Mucosa of rectum (tissue), 2 donors: ENCODE results near the gene NR6A1.
A peak's percentile ranks its signal among the peaks of the same experiment; 100 is the strongest.

Experiments
- H3K27ac ChIP-seq, 2 donors: one replicate each; pipeline ENCODE4 v1.7.0; 2013; ENCODE audit warnings: inconsistent platforms in 2 of 2, low read depth in 2 of 2, low read length in 2 of 2
- H3K27me3 ChIP-seq, 2 donors: one replicate each; pipeline ENCODE4 v1.7.0; 2013; ENCODE audit warnings: low read length in 2 of 2; ENCODE audit not compliant: control insufficient read depth in 2 of 2, insufficient read depth in 2 of 2
- H3K36me3 ChIP-seq, 2 donors: one replicate each; pipeline ENCODE4 v1.7.0; 2013; ENCODE audit warnings: low read length in 2 of 2; ENCODE audit not compliant: control insufficient read depth in 2 of 2, insufficient read depth in 2 of 2
- H3K4me1 ChIP-seq, 2 donors: one replicate each; pipeline ENCODE4 v1.7.0; 2013; ENCODE audit warnings: low read length in 2 of 2, mild to moderate bottlenecking in 1 of 2; ENCODE audit not compliant: control insufficient read depth in 2 of 2, insufficient read depth in 2 of 2
- H3K4me3 ChIP-seq, 2 donors: one replicate each; pipeline ENCODE4 v1.7.0; 2013; ENCODE audit warnings: low read length in 2 of 2
- H3K9ac ChIP-seq, 2 donors: one replicate each; pipeline ENCODE4 v1.7.0; 2013; ENCODE audit warnings: low read length in 2 of 2, low read depth in 1 of 2, mild to moderate bottlenecking in 1 of 2
- H3K9me3 ChIP-seq, 2 donors: one replicate each; pipeline ENCODE4 v1.7.0; 2013; ENCODE audit warnings: low read length in 2 of 2; ENCODE audit not compliant: control insufficient read depth in 2 of 2
- donor health status: healthy.
- donor health status: Normal muscosa, but diverticular disease.

The NR6A1 gene

DNA sequence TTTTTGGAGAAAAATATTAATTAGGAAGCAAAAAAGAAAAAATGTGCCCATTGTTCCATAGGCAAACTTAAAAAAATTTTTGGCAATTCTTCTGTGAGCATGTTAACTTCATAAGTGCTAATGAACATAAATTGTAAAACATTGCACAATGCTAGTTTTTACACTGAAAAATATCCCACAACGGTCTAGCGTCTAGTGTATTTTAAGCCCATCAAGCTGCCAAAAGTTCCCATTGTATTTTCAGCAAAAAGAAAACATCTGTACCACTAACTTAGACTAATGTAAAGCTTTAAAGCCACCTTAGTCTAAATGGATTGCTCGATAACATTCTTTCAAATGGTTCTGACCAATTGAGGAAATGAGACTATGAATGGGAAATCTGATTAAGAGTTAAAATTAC, 2.8 kb downstream of the NR6A1 start:
- Histone ChIP-seq H3K4me1 (peaks cover 2 to 11% of the 10 kb centered on the region in 2 donors), H3K27ac (no peak overlapping the region), H3K4me3 (peak overlapping the region in 1 of 2 donors; percentile 13), H3K36me3 (no peaks in the 10 kb centered on the region), H3K9ac (no peak overlapping the region), H3K9me3 (no peaks in the 10 kb centered on the region), H3K27me3 (peaks cover 0 to 5% of the 10 kb centered on the region in 2 donors)

DNA sequence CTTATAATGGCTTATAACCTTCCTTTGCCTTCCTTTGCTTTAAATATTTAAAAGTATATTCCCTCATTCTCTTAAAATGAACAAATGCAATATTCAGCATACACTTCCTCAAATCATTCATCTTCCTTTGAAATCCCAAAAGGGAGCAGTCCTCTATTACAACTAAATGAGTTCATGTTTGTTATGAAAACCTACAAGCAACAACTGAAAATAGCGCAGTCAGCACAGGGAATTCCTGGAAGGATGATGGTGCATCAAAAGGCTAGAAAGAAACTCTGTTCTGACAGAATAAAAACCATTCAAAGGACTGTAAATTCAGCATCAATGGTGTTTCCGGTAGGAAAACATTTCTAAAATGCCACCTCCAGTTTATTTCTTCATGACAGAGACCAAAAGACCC, 3.3 kb downstream of the NR6A1 start:
- no peak overlapping the region for H3K9ac ChIP-seq
- peak overlapping the region in 1 of 2 donors; percentile 48 for H3K4me3 ChIP-seq
- peaks cover 2 to 11% of the 10 kb centered on the region in 2 donors for H3K4me1 ChIP-seq
- no peaks in the 10 kb centered on the region for H3K36me3 ChIP-seq
- H3K27ac ChIP-seq = no peak overlapping the region
- peaks cover 0 to 5% of the 10 kb centered on the region in 2 donors for H3K27me3 ChIP-seq
- no peaks in the 10 kb centered on the region for H3K9me3 ChIP-seq

DNA sequence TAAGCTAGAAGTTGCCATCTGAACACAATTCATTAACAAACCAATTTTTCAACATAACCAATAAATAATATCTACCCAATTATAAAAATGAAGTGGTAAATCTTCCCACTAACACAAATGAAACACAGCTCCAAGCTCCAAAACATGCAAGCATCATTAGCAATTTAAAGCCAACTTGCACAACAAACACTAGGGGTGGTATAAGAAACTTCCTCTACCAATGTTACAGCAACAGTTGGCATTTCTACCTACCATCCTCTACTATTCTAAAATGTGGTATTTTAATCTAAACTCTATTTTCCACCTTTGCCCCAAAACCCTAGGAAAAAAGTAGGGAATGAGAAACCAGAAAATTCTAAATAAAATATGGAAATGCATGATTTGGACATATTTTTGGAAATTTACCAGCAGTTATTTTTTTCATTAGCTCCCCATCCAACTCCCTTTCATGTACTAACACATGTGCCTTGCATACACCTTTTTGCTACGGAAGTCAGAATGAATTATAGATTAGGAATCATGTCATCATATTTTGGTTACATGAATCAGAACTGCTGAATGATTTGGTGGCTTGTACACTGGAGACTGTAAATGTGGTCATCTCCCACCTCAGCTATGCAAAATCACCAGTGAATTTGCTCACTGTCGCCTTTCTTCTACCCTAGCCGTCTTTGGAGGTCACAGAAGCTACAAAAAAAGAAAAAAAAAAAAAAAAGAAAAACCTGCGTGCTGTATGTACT, 4.1 kb downstream of the NR6A1 start:
- Histone ChIP-seq H3K9ac (no peak overlapping the region), H3K9me3 (no peaks in the 10 kb centered on the region), H3K27me3 (peaks cover 0 to 5% of the 10 kb centered on the region in 2 donors), H3K27ac (no peak overlapping the region), H3K4me1 (peaks cover 0 to 11% of the 10 kb centered on the region in 2 donors), H3K4me3 (no peak overlapping the region), H3K36me3 (no peaks in the 10 kb centered on the region)

DNA sequence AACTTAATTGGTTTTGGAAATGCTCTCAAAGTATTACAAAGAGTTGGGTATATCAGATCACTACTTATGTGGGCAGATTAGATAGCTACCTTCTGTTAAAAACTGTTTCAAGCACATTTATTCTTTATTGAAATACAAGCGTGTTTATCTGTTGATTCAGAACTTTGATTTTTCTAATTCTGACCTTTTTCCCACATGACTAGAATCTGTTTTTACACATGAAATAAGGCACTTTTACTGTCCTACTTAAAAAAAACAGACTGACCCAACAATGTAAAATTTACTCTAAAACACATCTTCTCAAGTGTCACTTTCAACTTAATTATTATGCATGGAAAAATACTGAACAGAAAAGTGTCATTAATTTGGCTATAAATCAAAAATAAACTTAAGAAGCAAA, 4.8 kb downstream of the NR6A1 start:
- peaks cover 0 to 5% of the 10 kb centered on the region in 2 donors for H3K27me3 ChIP-seq
- no peak overlapping the region for H3K27ac ChIP-seq
- H3K36me3 ChIP-seq = no peaks in the 10 kb centered on the region
- H3K4me3 ChIP-seq = no peak overlapping the region
- H3K9me3 ChIP-seq = no peaks in the 10 kb centered on the region
- H3K4me1 ChIP-seq = peaks cover 0 to 7% of the 10 kb centered on the region in 2 donors
- no peak overlapping the region for H3K9ac ChIP-seq

DNA sequence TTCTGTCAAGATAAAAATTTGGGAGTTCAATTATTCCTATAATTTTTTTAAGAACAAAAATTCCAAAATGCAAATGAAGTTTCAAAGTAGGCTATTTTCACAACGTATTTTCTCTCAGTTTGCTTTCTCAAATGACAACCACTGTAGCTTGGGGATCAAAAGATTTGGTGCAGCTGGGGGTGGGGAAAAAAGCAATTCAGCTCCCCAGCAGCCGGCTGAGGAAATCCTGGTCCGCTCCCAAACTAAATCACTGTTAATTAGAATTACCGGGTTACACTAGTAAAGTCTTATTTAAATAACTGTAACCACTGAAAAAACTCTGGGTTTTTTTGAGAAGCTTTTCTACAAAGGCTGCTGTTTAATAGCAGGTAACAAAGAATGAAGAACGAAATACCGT, 5.7 kb downstream of the NR6A1 start:
- Histone ChIP-seq H3K9me3 (no peaks in the 10 kb centered on the region), H3K36me3 (no peaks in the 10 kb centered on the region), H3K27ac (no peak overlapping the region), H3K4me1 (peaks cover 0 to 7% of the 10 kb centered on the region in 2 donors), H3K9ac (no peak overlapping the region), H3K4me3 (no peak overlapping the region), H3K27me3 (peaks cover 0 to 5% of the 10 kb centered on the region in 2 donors)

DNA sequence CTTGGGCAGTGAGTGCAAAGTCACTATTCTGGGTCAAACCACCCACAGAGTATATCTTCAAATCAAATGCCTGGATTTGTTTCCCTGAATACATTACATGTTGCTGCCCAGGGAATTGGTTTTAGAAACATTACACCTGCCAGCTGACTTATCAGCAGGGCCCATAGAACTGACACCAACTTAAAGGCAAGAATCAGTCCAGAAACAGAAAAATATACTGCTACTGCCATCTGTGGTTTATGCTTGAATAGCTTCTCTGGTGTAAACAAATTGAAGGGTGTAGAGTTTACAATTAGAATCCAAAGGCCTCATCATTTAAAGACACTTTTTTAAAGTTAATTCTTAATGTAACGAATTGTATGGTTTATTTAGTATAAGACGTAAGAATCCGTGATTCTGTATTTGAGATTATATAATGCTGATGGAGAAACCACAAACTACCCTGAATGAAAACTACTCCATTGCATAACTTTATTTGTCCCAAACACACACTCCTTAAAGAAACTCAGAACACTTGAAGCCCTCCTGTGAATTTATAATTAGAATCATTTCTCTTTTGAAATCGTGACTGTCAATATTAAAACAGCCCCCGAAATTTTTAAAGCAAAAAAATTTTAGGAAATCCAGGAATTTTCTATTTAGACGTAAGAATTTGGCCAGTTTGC, 6.2 kb downstream of the NR6A1 start:
- Histone ChIP-seq H3K9ac (no peak overlapping the region), H3K27ac (no peak overlapping the region), H3K4me1 (peaks cover 0 to 7% of the 10 kb centered on the region in 2 donors), H3K9me3 (no peaks in the 10 kb centered on the region), H3K36me3 (no peaks in the 10 kb centered on the region), H3K4me3 (no peak overlapping the region), H3K27me3 (peaks cover 0 to 5% of the 10 kb centered on the region in 2 donors)

DNA sequence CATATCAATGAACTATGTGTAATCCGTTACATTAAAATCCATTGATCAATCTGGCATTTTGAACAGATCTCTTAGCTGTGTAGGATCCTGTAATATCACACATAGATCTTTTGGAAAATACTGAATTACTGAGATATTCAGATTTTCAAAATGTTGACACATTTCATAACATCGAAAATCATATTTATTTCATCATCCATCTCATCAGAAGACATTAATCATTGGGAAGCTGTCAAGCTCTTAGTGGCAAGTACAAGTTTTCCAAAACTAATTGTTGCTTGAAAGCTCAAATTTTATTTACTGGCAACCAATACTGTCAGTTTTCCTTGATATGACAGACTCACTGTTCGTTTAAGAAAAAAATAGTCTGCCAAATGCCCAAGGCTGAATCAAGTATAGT, 8.5 kb downstream of the NR6A1 start:
- H3K4me1 ChIP-seq = no peaks in the 10 kb centered on the region
- H3K27ac ChIP-seq = no peak overlapping the region
- H3K9me3 ChIP-seq = no peaks in the 10 kb centered on the region

DNA sequence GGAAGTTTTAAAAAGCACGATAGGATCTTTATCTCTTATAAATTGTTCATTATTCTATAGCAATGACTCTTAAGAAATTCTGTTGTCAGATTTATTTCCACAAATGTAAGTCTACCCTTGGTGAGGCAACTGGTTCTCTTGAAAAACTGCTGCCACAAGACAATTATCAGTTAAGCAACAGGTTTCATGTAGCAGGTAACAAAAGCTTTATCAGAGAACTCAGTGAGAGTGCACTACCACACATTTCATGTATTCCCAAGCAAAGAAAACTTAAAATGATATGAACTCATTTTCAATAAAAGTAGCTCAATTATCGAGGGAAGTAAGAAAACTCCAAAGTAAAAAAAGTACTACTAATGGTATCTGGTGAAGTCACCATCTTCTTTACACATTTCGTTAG, 9.4 kb downstream of the NR6A1 start:
- H3K27ac ChIP-seq = no peak overlapping the region
- H3K36me3 ChIP-seq = no peaks in the 10 kb centered on the region
- H3K4me3 ChIP-seq = no peak overlapping the region
- no peaks in the 10 kb centered on the region for H3K9me3 ChIP-seq
- no peaks in the 10 kb centered on the region for H3K27me3 ChIP-seq
- H3K9ac ChIP-seq = no peak overlapping the region
- H3K4me1 ChIP-seq = no peaks in the 10 kb centered on the region

More for the DNA sequence above, 8.5 kb downstream of the NR6A1 start:
- Histone ChIP-seq H3K4me3 (no peak overlapping the region), H3K36me3 (no peaks in the 10 kb centered on the region), H3K27me3 (no peaks in the 10 kb centered on the region), H3K9ac (no peak overlapping the region)

DNA sequence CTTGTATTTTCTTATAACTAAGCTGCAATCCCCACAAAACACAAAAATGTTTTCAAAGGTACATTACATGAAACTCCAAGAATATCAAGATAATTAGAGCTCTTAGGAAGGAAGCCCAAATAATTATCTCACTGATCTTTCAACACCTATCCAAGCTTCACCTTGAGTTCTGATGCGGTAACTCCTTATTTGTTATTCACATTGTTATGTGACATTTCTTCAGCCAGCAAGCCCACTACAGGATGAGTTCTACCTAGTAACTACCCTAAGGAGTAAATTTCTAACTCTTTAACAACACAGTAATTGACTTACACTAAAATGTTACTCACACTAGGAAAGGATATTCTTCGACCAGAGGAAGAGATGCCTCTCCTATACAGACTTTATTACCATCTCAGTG, 9.9 kb downstream of the NR6A1 start:
- H3K27me3 ChIP-seq = no peaks in the 10 kb centered on the region
- no peak overlapping the region for H3K9ac ChIP-seq
- no peaks in the 10 kb centered on the region for H3K9me3 ChIP-seq
- H3K27ac ChIP-seq = no peak overlapping the region
- no peaks in the 10 kb centered on the region for H3K4me1 ChIP-seq
- no peaks in the 10 kb centered on the region for H3K36me3 ChIP-seq
- no peak overlapping the region for H3K4me3 ChIP-seq

DNA sequence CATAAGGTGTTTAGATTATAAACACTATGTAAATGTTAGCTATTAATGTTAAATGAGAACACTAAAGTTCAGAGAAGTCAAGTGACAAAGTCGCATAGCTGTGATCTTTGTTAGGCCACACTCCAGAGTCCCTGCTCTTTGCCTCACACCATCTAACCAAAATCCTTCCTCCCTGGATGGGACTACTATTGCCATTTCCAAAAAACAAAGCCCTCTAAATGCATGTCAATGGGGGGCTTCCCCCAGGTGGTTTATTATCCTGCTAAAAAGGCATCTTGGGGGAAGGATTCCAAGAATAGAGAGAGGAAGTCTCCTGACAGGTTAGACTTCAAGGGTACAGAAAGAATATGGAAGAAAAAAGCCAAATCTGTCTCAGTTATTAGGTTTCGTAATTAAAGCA, 10.4 kb downstream of the NR6A1 start:
- H3K36me3 ChIP-seq = no peaks in the 10 kb centered on the region
- H3K9ac ChIP-seq = no peak overlapping the region
- H3K27ac ChIP-seq = no peak overlapping the region
- H3K4me3 ChIP-seq = no peak overlapping the region
- H3K27me3 ChIP-seq = no peaks in the 10 kb centered on the region
- no peaks in the 10 kb centered on the region for H3K9me3 ChIP-seq
- H3K4me1 ChIP-seq = no peaks in the 10 kb centered on the region
